Heart right ventricle (tissue), 16 donors: ENCODE measurements around the gene TXNRD2. TPM values are rescaled to one million over a fixed set of nuclear protein-coding genes. Genes with fewer than 3 reads are reported as not detected.

Experiments used
- ATAC-seq, 8 donors: fragments of 200-7000 bp; cut with Tn5 transposase; one replicate each; pipeline ENCODE4 v1.9.1; 2020; ENCODE audit warnings: mild to moderate bottlenecking in 8 of 8, moderate library complexity in 8 of 8, moderate number of reproducible peaks in 1 of 8
- DNase-seq, 2 donors: peaks; one replicate each; pipeline ENCODE4 v3.0.0-alpha.2; 2020
- H3K27ac ChIP-seq, 10 donors: fragments of 200-600 bp; sonication (generic) in 2 of 10; one replicate each; pipeline versions ENCODE4 v1.5.0 to v1.8.0; 2020 to 2022; ENCODE audit warnings: mild to moderate bottlenecking in 3 of 10
- H3K27me3 ChIP-seq, 7 donors: fragments of 200-600 bp; one replicate each; pipeline ENCODE4 v1.8.0; 2021 to 2022; ENCODE audit warnings: mild to moderate bottlenecking in 2 of 7
- H3K36me3 ChIP-seq, 9 donors: fragments of 200-600 bp; sonication (generic) in 1 of 9; one replicate each; pipeline versions ENCODE4 v1.5.0 to v1.8.0; 2020 to 2022; ENCODE audit warnings: mild to moderate bottlenecking in 2 of 9
- H3K4me1 ChIP-seq, 9 donors: fragments of 200-600 bp; sonication (generic) in 1 of 9; one replicate each; pipeline versions ENCODE4 v1.5.0 to v1.8.0; 2020 to 2022; ENCODE audit warnings: mild to moderate bottlenecking in 4 of 9
- H3K4me3 ChIP-seq, 10 donors: fragments of 200-600 bp; sonication (generic) in 2 of 10; one replicate each; pipeline versions ENCODE4 v1.5.0 to v1.8.0; 2020 to 2022; ENCODE audit warnings: mild to moderate bottlenecking in 7 of 10, moderate library complexity in 2 of 10
- H3K9me3 ChIP-seq, 11 donors: fragments of 200-600 bp in 10 of 11; sonication (generic) in 2 of 11; one replicate each; pipeline versions ENCODE4 v1.5.0 to v1.8.0; 2013 to 2022; ENCODE audit warnings: mild to moderate bottlenecking in 2 of 11, control low read depth in 1 of 11, moderate library complexity in 1 of 11
- WGBS, 2 donors: extraction: QIAGEN DNeasy Blood & Tissue Kit; methylation state at CpG; one replicate each; pipeline ENCODE4 v1.1.7; 2013; ENCODE audit warnings: inconsistent platforms in 1 of 2; 5-methylcytosine and 5-hydroxymethylcytosine counted together
- intact Hi-C, 10 donors: fragments of 100-400 bp; cut with DNase I; formaldehyde crosslinking; loops; one replicate each; pipeline versions ENCODE4 v1.11.1 to v1.14.2; 2022
- polyA plus RNA-seq, 2 donors: library from polyadenylated mRNA; stranded (reverse); fragments of 200-250 nt; gene quantifications; one replicate each; pipeline ENCODE4 v1.2.3, GENCODE V29; 2013
- total RNA-seq, 10 donors: library from RNA; stranded (reverse); fragmentation: NEBNext Ultra II Directional in 3 of 10; extraction: Animal tissue kit (Norgen Biotek cat#: 25700) in 3 of 10; gene quantifications; one replicate each; pipeline versions ENCODE4 v1.2.1 to v1.2.4, GENCODE V29; 2021 to 2023
- TF ChIP-seq, protein P1 (sequence below), 9 donors: fragments of 200-600 bp; sonication (generic) in 2 of 9; IDR thresholded peaks; one replicate each; pipeline versions ENCODE4 v1.5.0 to v1.8.0; 2021 to 2022; ENCODE audit warnings: antibody characterized with exemption in 9 of 9, mild to moderate bottlenecking in 5 of 9, moderate library complexity in 1 of 9
- donor health status: Arrhythmogenic right ventricular cardiomyopathy.
- donor health status: ischemic (EF 13 %, LVEDD 7.1; RV severe dilation, severe dysfunction).
- donor health status: healthy with polysubstance abuse.
- donor health status: DM: no; HTN: yes; CAD: no.
- donor health status: DM: no; HTN: no; CAD: no.
- donor health status: ischemic (EF 25% LVEDD 6.9; RV normal size, moderate dysfunction).
- donor health status: ischemic (EF 25% LVEDD 5.7; RV mildly dilated, moderate dysfunction).
- donor health status: healthy.
- donor health status: DM: yes; HTN: yes; CAD: no.
- donor health status: Ischemic cardiomyopathy.
- donor health status: ischemic (EF 35%, LVEDD 5.7; RV mildly dilated, moderate dysfunction).
- donor health status: nonischemic (EF 11% LVEDD 7.7; RV severe dilation, severe dysfunction).
- donor health status: DM: yes; HTN: yes; CAD: no.
- donor health status: PGD.
- donor health status: ischemic (EF 29% LVEDD 5.4; RV normal size, mild dysfunction).
- donor health status: nonischemic (EF 23%, LVEDD 6.1; RV moderate dilation, normal function).

Gene TXNRD2
- total and polyA plus RNA-seq, 12 donors, result 25.8 to 103 (median 35.0) TPM

DNA sequence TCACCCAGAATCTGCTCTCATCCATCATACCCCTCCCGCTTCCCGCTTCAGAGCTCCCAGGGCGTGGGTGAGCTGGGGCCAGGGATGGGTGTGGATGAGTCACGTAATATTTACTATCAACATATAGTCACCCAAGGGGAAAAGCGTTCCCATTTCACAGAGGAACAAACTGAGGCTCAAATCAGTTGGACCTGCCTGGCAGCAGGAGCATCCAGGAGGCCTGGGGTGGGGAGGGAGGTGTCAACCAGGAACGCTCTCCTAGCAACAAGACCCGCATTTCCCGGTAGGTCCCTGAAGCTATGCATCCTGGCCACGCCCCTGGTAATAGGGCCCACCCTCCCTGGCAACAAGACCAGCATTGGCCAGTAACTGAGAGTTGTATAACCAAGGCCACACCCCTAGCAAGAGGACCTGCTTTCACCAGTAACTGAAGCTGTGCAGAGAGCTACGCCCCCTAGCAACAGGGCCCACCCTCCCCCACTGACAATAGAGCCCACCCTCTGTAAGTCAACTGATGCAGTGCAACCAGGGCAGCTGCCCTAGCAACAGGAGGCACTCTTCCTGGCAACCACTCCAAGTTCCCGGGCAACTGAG lies 32.7 kb upstream of the TXNRD2 start:
- TF ChIP-seq, protein P1, sequence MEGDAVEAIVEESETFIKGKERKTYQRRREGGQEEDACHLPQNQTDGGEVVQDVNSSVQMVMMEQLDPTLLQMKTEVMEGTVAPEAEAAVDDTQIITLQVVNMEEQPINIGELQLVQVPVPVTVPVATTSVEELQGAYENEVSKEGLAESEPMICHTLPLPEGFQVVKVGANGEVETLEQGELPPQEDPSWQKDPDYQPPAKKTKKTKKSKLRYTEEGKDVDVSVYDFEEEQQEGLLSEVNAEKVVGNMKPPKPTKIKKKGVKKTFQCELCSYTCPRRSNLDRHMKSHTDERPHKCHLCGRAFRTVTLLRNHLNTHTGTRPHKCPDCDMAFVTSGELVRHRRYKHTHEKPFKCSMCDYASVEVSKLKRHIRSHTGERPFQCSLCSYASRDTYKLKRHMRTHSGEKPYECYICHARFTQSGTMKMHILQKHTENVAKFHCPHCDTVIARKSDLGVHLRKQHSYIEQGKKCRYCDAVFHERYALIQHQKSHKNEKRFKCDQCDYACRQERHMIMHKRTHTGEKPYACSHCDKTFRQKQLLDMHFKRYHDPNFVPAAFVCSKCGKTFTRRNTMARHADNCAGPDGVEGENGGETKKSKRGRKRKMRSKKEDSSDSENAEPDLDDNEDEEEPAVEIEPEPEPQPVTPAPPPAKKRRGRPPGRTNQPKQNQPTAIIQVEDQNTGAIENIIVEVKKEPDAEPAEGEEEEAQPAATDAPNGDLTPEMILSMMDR (IDR thresholded peaks at IDR 0.05), result no peak
- ATAC-seq, result peak in 1 of 8 donors; percentile 15
- peaks cover 0 to 81% (median 33%) of the 10 kb centered on the region in 9 donors for H3K36me3 ChIP-seq

DNA sequence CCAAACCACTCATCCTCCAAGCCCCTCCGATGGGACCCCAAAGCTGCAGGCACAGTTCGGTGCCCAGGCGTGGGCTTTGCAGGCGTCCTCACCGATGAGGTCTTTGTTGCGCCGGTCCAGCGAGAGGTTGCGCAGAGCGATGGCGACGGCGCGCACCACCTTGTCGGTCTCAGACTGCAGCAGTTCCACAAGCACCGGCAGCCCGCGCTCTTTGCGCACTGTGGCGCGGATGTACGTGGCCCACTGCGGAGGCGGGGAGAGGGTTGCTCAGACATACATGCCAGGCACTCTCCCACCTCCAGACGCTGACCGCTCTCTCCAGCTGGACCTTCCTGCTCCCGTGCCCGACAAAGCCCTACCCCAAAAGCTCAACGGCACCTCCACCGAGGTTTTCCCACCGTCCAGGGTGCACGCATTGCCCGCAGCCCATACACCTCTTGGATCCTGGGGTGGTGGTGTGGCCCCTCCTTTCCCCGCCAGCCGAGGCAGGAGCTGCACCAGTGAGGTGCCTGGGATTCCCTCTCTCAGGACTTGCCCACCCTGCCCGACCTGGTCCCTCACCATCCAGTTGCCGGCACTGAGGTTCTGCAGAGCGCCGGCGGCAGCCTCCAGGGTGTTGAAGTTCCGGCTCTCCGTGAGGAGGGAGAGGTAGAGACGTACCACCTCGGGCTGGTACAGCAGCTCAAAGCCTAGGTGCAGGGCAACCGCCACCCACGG lies 32.1 kb upstream of the TXNRD2 start:
- Histone ChIP-seq H3K36me3 (peaks cover 0 to 81% (median 39%) of the 10 kb centered on the region in 9 donors), H3K4me1 (peaks cover 0 to 27% (median 8%) of the 10 kb centered on the region in 9 donors), H3K27me3 (no peaks in the 10 kb centered on the region), H3K27ac (no peak overlapping the region), H3K9me3 (no peaks in the 10 kb centered on the region), H3K4me3 (no peak overlapping the region)
- TF ChIP-seq, protein P1 (IDR thresholded peaks at IDR 0.05), result no peak
- intact Hi-C loops, result loop anchor here in 1 of 10 donors (10.0 kb wide), 1 partner anchor 151 kb away; no protein-coding TSS in a partner anchor
- ATAC-seq (no peak), DNase-seq (no peak)
- 96% methylated on average over 46 of the region's 46 CpGs for WGBS, 2 donors

More for the DNA sequence above, 32.7 kb upstream of the TXNRD2 start:
- Histone ChIP-seq H3K27ac (no peak overlapping the region), H3K4me1 (peaks cover 0 to 27% (median 8%) of the 10 kb centered on the region in 9 donors), H3K27me3 (no peaks in the 10 kb centered on the region), H3K4me3 (no peak overlapping the region), H3K9me3 (no peaks in the 10 kb centered on the region)
- 69% methylated on average over 11 of the region's 11 CpGs for WGBS, 2 donors
- intact Hi-C loops, result loop anchor here in 1 of 10 donors (10.0 kb wide), 1 partner anchor 150 kb away; no protein-coding TSS in a partner anchor
- DNase-seq, result no peak

- ATAC-seq (no peak), DNase-seq (no peak)
- H3K36me3 ChIP-seq, result peaks cover 0 to 81% (median 39%) of the 10 kb centered on the region in 9 donors
- peaks cover 0 to 27% (median 8%) of the 10 kb centered on the region in 9 donors for H3K4me1 ChIP-seq
- intact Hi-C loops, result loop anchor here in 1 of 10 donors (10.0 kb wide), 1 partner anchor 152 kb away; no protein-coding TSS in a partner anchor
- no peaks in the 10 kb centered on the region for H3K27me3 ChIP-seq
- no peaks in the 10 kb centered on the region for H3K9me3 ChIP-seq
- WGBS, 2 donors, result 95% methylated on average over 50 of the region's 50 CpGs
- H3K4me3 ChIP-seq, result no peak overlapping the region
- TF ChIP-seq, protein P1 (IDR thresholded peaks at IDR 0.05), result no peak
- no peak overlapping the region for H3K27ac ChIP-seq
Measured at GRCh38 chr22:19972652-19973550, 31.3 kb upstream of the TXNRD2 start.

GRCh38 chr22:19972251-19972650 lies 30.6 kb upstream of the TXNRD2 start:
- WGBS, 2 donors, result 85 to 89% methylated on average over 9 of the region's 9 CpGs
- Histone ChIP-seq H3K36me3 (peaks cover 0 to 81% (median 39%) of the 10 kb centered on the region in 9 donors), H3K4me3 (no peak overlapping the region), H3K4me1 (peaks cover 0 to 27% (median 8%) of the 10 kb centered on the region in 9 donors), H3K9me3 (no peaks in the 10 kb centered on the region), H3K27ac (peak overlapping the region in 1 of 10 donors; percentile 26), H3K27me3 (no peaks in the 10 kb centered on the region)
- TF ChIP-seq, protein P1 (IDR thresholded peaks at IDR 0.05), result no peak
- DNase-seq (no peak), ATAC-seq (no peak)
- intact Hi-C loops, result loop anchor here in 1 of 10 donors (10.0 kb wide), 1 partner anchor 153 kb away; no protein-coding TSS in a partner anchor
